ENCODE measurements around the gene SIT1. TPM values are rescaled to one million over a fixed set of nuclear protein-coding genes. Genes with fewer than 3 reads are reported as not detected.

SIT1 gene
- total RNA-seq, 1 donor from 2014 or later = not detected

- no peak for TF ChIP-seq CTCF (IDR thresholded peaks at IDR 0.05)
- Histone ChIP-seq H3K27me3 (no peaks in the 10 kb centered on the region), H3K4me1 (peaks cover 15 to 30% of the 10 kb centered on the region in 2 donors), H3K36me3 (peaks cover 6 to 23% of the 10 kb centered on the region in 2 donors), H3K9me3 (no peaks in the 10 kb centered on the region), H3K4me3 (no peak overlapping the region), H3K27ac (peak overlapping the region; percentile 97 to 100)
- intact Hi-C loops (cut with DNase I) = no loop called here
- no peak for DNase-seq (ENCODE audit: low spot score in 2 of 2)
Measured at GRCh38 chr9:35662437-35662836, 11.7 kb upstream of the SIT1 start.

DNA sequence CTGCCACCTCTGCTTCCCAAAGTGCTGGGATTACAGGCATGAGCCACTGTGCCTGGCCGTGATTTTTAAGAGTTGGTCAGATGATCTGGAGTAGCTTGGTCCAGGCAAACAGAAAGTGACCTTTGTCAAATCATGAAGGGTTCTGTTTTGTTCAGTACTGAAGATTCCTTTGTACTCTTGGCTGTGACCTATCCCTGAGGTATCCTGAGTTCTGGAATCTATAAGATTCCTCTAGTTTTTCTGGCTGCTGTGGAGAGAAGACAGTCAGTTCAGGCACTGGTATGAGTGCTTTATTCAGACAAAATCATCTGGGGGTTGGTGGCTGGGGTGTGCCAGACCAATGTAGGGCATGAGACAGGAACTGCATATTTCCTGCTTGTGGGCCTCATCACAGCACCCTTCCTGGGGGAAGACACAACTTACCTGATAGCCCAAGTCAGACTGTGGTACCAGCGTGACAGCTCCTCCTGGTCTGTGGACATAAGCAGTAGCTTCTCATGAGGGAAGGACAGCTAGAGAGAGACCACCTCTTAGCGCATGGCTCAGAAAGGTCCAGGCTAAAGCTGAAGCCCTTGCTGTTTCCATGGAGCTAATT lies 11.1 kb upstream of the SIT1 start:
- no peaks in the 10 kb centered on the region for H3K9me3 ChIP-seq
- intact Hi-C loops (cut with DNase I) = no loop called here
- no peaks in the 10 kb centered on the region for H3K27me3 ChIP-seq
- H3K27ac ChIP-seq = peak overlapping the region; percentile 97 to 100
- peaks cover 15 to 36% of the 10 kb centered on the region in 2 donors for H3K4me1 ChIP-seq
- peaks cover 6 to 23% of the 10 kb centered on the region in 2 donors for H3K36me3 ChIP-seq
- no peak overlapping the region for H3K4me3 ChIP-seq
- TF ChIP-seq CTCF (IDR thresholded peaks at IDR 0.05) = no peak
- DNase-seq (ENCODE audit: low spot score in 2 of 2) = no peak

GRCh38 chr9:35660966-35661415 lies 10.3 kb upstream of the SIT1 start:
- DNase-seq (ENCODE audit: low spot score in 2 of 2) = no peak
- peak; percentile 31 to 71 (median 43) for TF ChIP-seq CTCF (IDR thresholded peaks at IDR 0.05)
- intact Hi-C loops (cut with DNase I) = no loop called here
- Histone ChIP-seq H3K4me1 (peaks cover 15 to 40% of the 10 kb centered on the region in 2 donors), H3K27ac (peak overlapping the region; percentile 97 to 100), H3K27me3 (no peaks in the 10 kb centered on the region), H3K9me3 (no peaks in the 10 kb centered on the region), H3K4me3 (peak overlapping the region; percentile 88 to 99), H3K36me3 (peaks cover 6 to 23% of the 10 kb centered on the region in 2 donors)

DNA sequence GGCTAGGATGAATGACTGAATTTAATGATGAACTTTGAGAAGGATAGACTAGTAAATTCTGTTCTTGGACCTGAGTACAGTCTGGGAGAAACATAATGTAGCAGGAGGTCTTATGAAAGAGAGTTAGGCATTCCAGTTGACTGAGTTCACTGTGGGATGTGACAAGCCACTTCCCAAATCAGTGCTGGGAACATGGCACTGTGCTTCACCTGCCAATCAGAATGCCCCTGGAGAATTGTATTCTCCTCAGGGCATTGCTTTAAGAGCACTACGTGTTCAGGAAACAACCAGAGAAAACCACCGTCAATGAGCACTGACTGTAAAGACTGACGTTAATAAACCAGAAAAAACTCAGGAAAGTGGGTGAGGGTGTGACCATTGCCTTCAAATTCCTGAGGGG lies 8.6 kb upstream of the SIT1 start:
- Histone ChIP-seq H3K9me3 (no peaks in the 10 kb centered on the region), H3K4me3 (peak overlapping the region; percentile 88 to 99), H3K27ac (peak overlapping the region; percentile 97 to 100), H3K4me1 (peaks cover 5 to 35% of the 10 kb centered on the region in 2 donors), H3K36me3 (peaks cover 6 to 23% of the 10 kb centered on the region in 2 donors), H3K27me3 (no peaks in the 10 kb centered on the region)
- no peak for TF ChIP-seq CTCF (IDR thresholded peaks at IDR 0.05)
- intact Hi-C loops (cut with DNase I) = loop anchor here (1.0 to 10.0 kb wide), 5 partner anchors 69 to 667 kb away; partner anchors contain the start of genes FAM221B, HRCT1, SPAAR and SPAG8
- peak in 1 of 2 donors; percentile 93 for DNase-seq (ENCODE audit: low spot score in 2 of 2)

GRCh38 chr9:35658968-35659220 lies 8.2 kb upstream of the SIT1 start:
- H3K36me3 ChIP-seq = peaks cover 6 to 23% of the 10 kb centered on the region in 2 donors
- peaks cover 5 to 35% of the 10 kb centered on the region in 2 donors for H3K4me1 ChIP-seq
- H3K27ac ChIP-seq = peak overlapping the region; percentile 97 to 100
- peak overlapping the region; percentile 88 to 99 for H3K4me3 ChIP-seq
- TF ChIP-seq CTCF (IDR thresholded peaks at IDR 0.05) = no peak
- peak in 1 of 2 donors; percentile 85 for DNase-seq (ENCODE audit: low spot score in 2 of 2)
- no peaks in the 10 kb centered on the region for H3K9me3 ChIP-seq
- H3K27me3 ChIP-seq = no peaks in the 10 kb centered on the region
- intact Hi-C loops (cut with DNase I) = loop anchor here (1.0 to 10.0 kb wide), 5 partner anchors 69 to 667 kb away; partner anchors contain the start of genes FAM221B, HRCT1, SPAAR and SPAG8

Measured in ascending aorta (tissue), 2 donors.